OCI-LY7 (cell line): ENCODE results near the gene AMZ1.

Experiments
- CTCF ChIP-seq: fragments of 200-600 bp; sonication (generic); conservative IDR thresholded peaks from 2 replicates; pipeline ENCODE4 v1.5.1; 2014; ENCODE audit warnings: mild to moderate bottlenecking, antibody characterized with exemption, low read length, moderate library complexity, mixed read lengths
- EZH2phosphoT487 ChIP-seq: fragments of 200-600 bp; sonication (generic); IDR thresholded peaks from 2 replicates; pipeline ENCODE4 v1.6.1; 2018; ENCODE audit warnings: low read depth, borderline replicate concordance, mild to moderate bottlenecking, mixed run types, antibody characterized with exemption, low read length, moderate library complexity, mixed read lengths

GRCh38 chr7:2641406-2642393, 46.3 kb upstream of the AMZ1 start:
- TF ChIP-seq CTCF (no peak), EZH2phosphoT487 (no peak)
